Lower leg skin (tissue), 3 donors: ENCODE results near the gene AQP2.

Source experiments
- POLR2A ChIP-seq, 2 donors: fragments of 450-650 bp; IDR thresholded peaks; one replicate each; pipeline ENCODE4 v1.6.1; 2016 to 2017; ENCODE audit warnings: antibody characterized with exemption in 2 of 2, mild to moderate bottlenecking in 1 of 2, moderate library complexity in 1 of 2
- TF ChIP-seq, protein P1 (sequence below), 3 donors: fragments of 450-650 bp; IDR thresholded peaks; one replicate each; pipeline ENCODE4 v1.5.1; 2016; ENCODE audit warnings: antibody characterized with exemption in 3 of 3, mild to moderate bottlenecking in 3 of 3, moderate library complexity in 2 of 3

DNA sequence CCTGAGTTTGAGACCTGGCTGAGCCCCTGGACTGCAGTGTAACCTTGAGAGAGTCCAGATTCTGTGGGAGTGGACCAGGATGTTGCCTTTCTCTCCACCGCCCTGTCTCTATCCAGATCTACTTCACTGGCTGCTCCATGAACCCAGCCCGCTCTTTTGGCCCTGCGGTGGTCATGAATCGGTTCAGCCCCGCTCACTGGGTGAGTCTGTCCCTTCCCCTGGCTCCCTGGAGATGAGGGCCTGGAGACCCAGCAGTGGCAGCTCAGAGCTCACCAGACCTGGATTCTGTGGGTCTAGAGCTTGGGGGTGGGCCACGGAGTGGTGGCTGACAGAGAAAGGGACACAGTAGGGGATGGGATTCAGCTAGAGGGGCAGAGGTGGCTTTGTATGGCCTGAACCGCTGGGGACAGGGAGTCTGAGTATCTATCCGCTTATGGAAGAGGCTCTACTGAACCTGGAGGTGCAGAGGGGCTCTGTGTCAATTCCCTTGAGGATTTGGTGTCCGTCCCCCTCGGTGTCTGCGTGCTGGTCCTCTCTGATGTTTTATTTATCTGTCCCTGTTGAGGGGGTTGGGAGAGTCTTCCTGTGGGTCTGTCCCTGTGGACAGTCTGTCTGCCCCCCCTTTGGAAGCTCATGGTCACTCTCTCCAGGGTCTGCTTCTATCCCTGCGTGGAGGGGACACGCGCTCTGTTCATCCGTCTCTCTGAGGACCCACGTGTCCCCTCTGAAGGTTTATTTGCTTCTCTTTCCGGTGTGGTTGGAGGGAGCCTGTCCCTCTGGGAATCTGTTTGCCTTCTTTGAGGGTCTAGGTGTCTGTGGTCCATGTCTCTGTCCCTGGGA is 13.7 kb downstream of the AQP2 start:
- TF ChIP-seq POLR2A (IDR thresholded peaks at IDR 0.05): no peak
- TF ChIP-seq, protein P1, sequence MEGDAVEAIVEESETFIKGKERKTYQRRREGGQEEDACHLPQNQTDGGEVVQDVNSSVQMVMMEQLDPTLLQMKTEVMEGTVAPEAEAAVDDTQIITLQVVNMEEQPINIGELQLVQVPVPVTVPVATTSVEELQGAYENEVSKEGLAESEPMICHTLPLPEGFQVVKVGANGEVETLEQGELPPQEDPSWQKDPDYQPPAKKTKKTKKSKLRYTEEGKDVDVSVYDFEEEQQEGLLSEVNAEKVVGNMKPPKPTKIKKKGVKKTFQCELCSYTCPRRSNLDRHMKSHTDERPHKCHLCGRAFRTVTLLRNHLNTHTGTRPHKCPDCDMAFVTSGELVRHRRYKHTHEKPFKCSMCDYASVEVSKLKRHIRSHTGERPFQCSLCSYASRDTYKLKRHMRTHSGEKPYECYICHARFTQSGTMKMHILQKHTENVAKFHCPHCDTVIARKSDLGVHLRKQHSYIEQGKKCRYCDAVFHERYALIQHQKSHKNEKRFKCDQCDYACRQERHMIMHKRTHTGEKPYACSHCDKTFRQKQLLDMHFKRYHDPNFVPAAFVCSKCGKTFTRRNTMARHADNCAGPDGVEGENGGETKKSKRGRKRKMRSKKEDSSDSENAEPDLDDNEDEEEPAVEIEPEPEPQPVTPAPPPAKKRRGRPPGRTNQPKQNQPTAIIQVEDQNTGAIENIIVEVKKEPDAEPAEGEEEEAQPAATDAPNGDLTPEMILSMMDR (IDR thresholded peaks at IDR 0.05): no peak
